ENCODE measurements around the gene INF2. TPM values are rescaled to one million over a fixed set of nuclear protein-coding genes. Genes with fewer than 3 reads are reported as not detected.

Gene INF2
- total RNA-seq, 4 donors from 2014 or later, result 36.7 to 43.6 (median 37.8) TPM

DNA sequence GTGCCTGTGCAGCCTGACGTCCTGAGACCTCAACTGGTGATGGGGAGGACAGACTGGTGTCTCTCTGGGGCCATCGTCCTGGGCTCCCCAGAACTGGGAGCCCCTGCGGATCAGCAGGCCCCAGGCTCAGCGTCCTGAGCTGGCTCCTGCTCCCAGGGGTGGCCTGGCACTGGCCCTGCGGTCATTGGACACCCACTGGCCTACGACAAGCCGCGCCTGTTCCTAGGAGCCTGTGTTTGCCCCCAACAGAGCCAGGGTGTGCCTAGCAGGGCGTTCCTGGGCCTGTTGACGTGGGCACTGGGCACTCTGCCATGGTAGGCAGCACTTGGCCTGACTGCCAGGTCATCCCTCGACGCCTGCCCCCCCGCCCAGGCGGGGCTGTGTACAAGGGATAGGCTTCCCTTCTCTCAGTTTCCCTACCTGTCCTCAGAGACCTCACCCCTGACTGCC lies 43.0 kb downstream of the INF2 start:
- intact Hi-C loops (cut with DNase I), result no loop called here
- Histone ChIP-seq H3K27me3 (no peaks in the 10 kb centered on the region), H3K9me3 (no peaks in the 10 kb centered on the region), H3K4me1 (peaks cover 29 to 61% (median 48%) of the 10 kb centered on the region in 3 donors), H3K27ac (peak overlapping the region; percentile 76 to 80 (median 78)), H3K36me3 (no peaks in the 10 kb centered on the region), H3K4me3 (no peak overlapping the region)
- no peak for DNase-seq
- no peak for TF ChIP-seq POLR2A (IDR thresholded peaks at IDR 0.05)
- no peak for TF ChIP-seq CTCF (IDR thresholded peaks at IDR 0.05)
- WGBS, 2 donors, result 30 to 60% methylated on average over 2 to 3 of the region's 14 CpGs

GRCh38 chr14:104732931-104733681 lies 43.7 kb downstream of the INF2 start:
- Histone ChIP-seq H3K4me3 (no peak overlapping the region), H3K27me3 (no peaks in the 10 kb centered on the region), H3K27ac (peak overlapping the region; percentile 76 to 80 (median 78)), H3K36me3 (no peaks in the 10 kb centered on the region), H3K9me3 (no peaks in the 10 kb centered on the region), H3K4me1 (peaks cover 29 to 67% (median 48%) of the 10 kb centered on the region in 3 donors)
- TF ChIP-seq POLR2A (IDR thresholded peaks at IDR 0.05), result no peak
- TF ChIP-seq CTCF (IDR thresholded peaks at IDR 0.05), result no peak
- 51 to 73% methylated on average over 6 of the region's 23 CpGs for WGBS, 2 donors
- no peak for DNase-seq
- intact Hi-C loops (cut with DNase I), result no loop called here

DNA sequence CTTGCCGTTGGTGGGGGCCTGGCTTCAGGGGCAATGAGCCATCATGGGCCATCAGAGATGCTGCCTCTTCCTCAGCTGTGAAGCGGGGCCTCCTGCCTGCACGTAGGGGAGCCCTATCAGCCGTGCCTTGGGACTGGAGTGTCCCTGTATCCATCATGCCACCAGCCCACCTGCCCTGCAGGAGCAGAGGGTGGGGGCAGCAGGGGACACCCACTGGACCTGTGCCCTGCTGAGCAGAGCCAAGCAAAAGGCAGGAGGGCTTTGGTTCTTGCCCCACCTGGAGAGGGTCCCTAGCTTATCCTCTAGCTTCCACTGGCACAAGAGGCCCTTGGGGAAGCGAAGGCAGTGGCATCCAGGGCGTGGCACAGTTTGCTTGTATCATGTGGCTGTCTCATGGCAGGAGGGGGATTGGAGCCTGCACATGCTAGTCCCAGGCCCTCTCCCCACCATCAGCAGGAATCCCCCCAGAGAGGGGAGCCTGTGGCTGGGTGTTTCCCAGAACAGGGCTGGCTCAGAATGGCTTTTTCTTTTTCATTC lies 44.7 kb downstream of the INF2 start:
- intact Hi-C loops (cut with DNase I), result no loop called here
- H3K36me3 ChIP-seq, result no peaks in the 10 kb centered on the region
- H3K9me3 ChIP-seq, result no peaks in the 10 kb centered on the region
- no peak for DNase-seq
- no peak overlapping the region for H3K4me3 ChIP-seq
- WGBS, 2 donors, result 80% methylated on average over 3 of the region's 6 CpGs
- H3K4me1 ChIP-seq, result peaks cover 29 to 67% (median 48%) of the 10 kb centered on the region in 3 donors
- peak overlapping the region in 3 of 4 donors; percentile 78 to 80 (median 79) for H3K27ac ChIP-seq
- H3K27me3 ChIP-seq, result no peaks in the 10 kb centered on the region
- TF ChIP-seq CTCF (IDR thresholded peaks at IDR 0.05), result no peak
- TF ChIP-seq POLR2A (IDR thresholded peaks at IDR 0.05), result no peak

- H3K9me3 ChIP-seq, result no peaks in the 10 kb centered on the region
- H3K27ac ChIP-seq, result peak overlapping the region in 2 of 4 donors; percentile 86 to 92
- intact Hi-C loops (cut with DNase I), result no loop called here
- 80 to 100% methylated on average over 2 of the region's 9 CpGs for WGBS, 2 donors
- no peaks in the 10 kb centered on the region for H3K27me3 ChIP-seq
- no peak overlapping the region for H3K4me3 ChIP-seq
- DNase-seq, result no peak
- H3K36me3 ChIP-seq, result peaks cover 0 to 2% (median 0%) of the 10 kb centered on the region in 3 donors
- TF ChIP-seq POLR2A (IDR thresholded peaks at IDR 0.05), result no peak
- TF ChIP-seq CTCF (IDR thresholded peaks at IDR 0.05), result no peak
- H3K4me1 ChIP-seq, result peaks cover 29 to 67% (median 48%) of the 10 kb centered on the region in 3 donors
These were observed 45.2 kb downstream of the INF2 start for GRCh38 chr14:104734601-104734990.

All from esophagus squamous epithelium (tissue), 5 donors.